SK-N-SH (cell line): Measurements from ENCODE around the gene ATP2A2. TPM values are rescaled to one million over a fixed set of nuclear protein-coding genes. Genes with fewer than 3 reads are reported as not detected.

Experiments used
- CTCF ChIA-PET: fragments of 300-600, 350-600 bp; formaldehyde crosslinking; extraction: SDS; loops from one replicate; lab custom pipeline; 2021; lab: Yijun Ruan, JAX
- POLR2A ChIA-PET: fragments of 350-600 bp; sonication (Branson Sonifier 250); formaldehyde crosslinking; extraction: SDS; loops from one replicate; lab custom pipeline; 2020; ENCODE audit warnings: antibody characterized with exemption, inconsistent platforms; lab: Yijun Ruan, JAX
- DNase-seq: peaks from one replicate; pipeline ENCODE4 v3.0.0; 2012
- H2AFZ ChIP-seq: fragments of 200-600 bp; sonication (generic); 2 replicates; pipeline ENCODE4 v1.8.1; 2016; ENCODE audit warnings: antibody characterized with exemption, mild to moderate bottlenecking, low read depth
- H3F3A ChIP-seq: fragments of 200-600 bp; sonication (generic); replicated peaks from 2 replicates; pipeline ENCODE3; 2016; ENCODE audit warnings: antibody characterized with exemption, mild to moderate bottlenecking; ENCODE audit not compliant: insufficient read depth
- H3K27ac ChIP-seq, 2 experiments: fragments of 200-500 bp in 1 of 2; fragments of 200-600 bp in 1 of 2; sonication (Bioruptor generic) in 1 of 2; sonication (generic), shearing (Covaris generic) in 1 of 2; 2 replicates each; pipeline versions ENCODE4 v1.5.1 to v1.6.1; 2014 to 2016; ENCODE audit warnings: low read depth in 2 of 2, inconsistent platforms in 1 of 2, low read length in 1 of 2, mild to moderate bottlenecking in 1 of 2, mixed read lengths in 1 of 2
- H3K27me3 ChIP-seq: fragments of 200-600 bp; sonication (generic), shearing (Covaris generic); 2 replicates; pipeline ENCODE4 v1.6.1; 2016; ENCODE audit warnings: mixed run types; ENCODE audit not compliant: insufficient read depth
- H3K36me3 ChIP-seq, 2 experiments: fragments of 200-500 bp in 1 of 2; fragments of 200-600 bp in 1 of 2; sonication (Bioruptor generic) in 1 of 2; sonication (generic) in 1 of 2; replicated peaks in 1 of 2; 2 replicates each; pipeline versions ENCODE3 to v1.5.1; 2014 to 2016; ENCODE audit warnings: low read length in 1 of 2, mild to moderate bottlenecking in 1 of 2; ENCODE audit not compliant: insufficient read depth in 2 of 2, control insufficient read depth in 1 of 2
- H3K4me1 ChIP-seq, 2 experiments: fragments of 200-500 bp in 1 of 2; fragments of 200-600 bp in 1 of 2; sonication (Bioruptor generic) in 1 of 2; sonication (generic), shearing (Covaris generic) in 1 of 2; 2 replicates each; pipeline versions ENCODE4 v1.5.1 to v1.6.1; 2014 to 2016; ENCODE audit warnings: low read depth in 1 of 2, low read length in 1 of 2, mixed run types in 1 of 2; ENCODE audit not compliant: insufficient read depth in 2 of 2, control insufficient read depth in 1 of 2
- H3K4me2 ChIP-seq: fragments of 200-600 bp; sonication (generic), shearing (Covaris generic); 2 replicates; pipeline ENCODE4 v1.6.1; 2017; ENCODE audit warnings: mixed run types
- H3K4me3 ChIP-seq, 2 experiments: fragments of 200-500 bp in 1 of 2; fragments of 200-600 bp in 1 of 2; sonication (Bioruptor generic) in 1 of 2; sonication (generic), shearing (Covaris generic) in 1 of 2; 2 replicates each; pipeline versions ENCODE4 v1.5.1 to v1.8.1; 2014 to 2016; ENCODE audit warnings: low read depth in 2 of 2, inconsistent platforms in 1 of 2, low read length in 1 of 2, mild to moderate bottlenecking in 1 of 2, mixed read lengths in 1 of 2, moderate library complexity in 1 of 2
- H3K79me2 ChIP-seq: fragments of 200-600 bp; sonication (generic); 2 replicates; pipeline ENCODE4 v1.8.1; 2017; ENCODE audit warnings: mild to moderate bottlenecking; ENCODE audit not compliant: insufficient read depth
- H3K9ac ChIP-seq: fragments of 200-600 bp; sonication (generic); 2 replicates; pipeline ENCODE4 v1.6.1; 2017; ENCODE audit warnings: mixed run types
- H3K9me2 ChIP-seq: fragments of 200-600 bp; sonication (generic); 2 replicates; pipeline ENCODE4 v1.6.1; 2017; ENCODE audit warnings: mixed run types
- H3K9me3 ChIP-seq: fragments of 200-600 bp; sonication (generic); 2 replicates; pipeline ENCODE4 v1.6.1; 2017; ENCODE audit warnings: mixed run types, mild to moderate bottlenecking, moderate library complexity
- H4K20me1 ChIP-seq: fragments of 200-600 bp; sonication (generic); 2 replicates; pipeline ENCODE4 v1.6.1; 2017; ENCODE audit warnings: mild to moderate bottlenecking, mixed run types; ENCODE audit not compliant: insufficient read depth
- EP300 ChIP-seq, 2 experiments: IDR thresholded peaks; 2 replicates each; pipeline versions ENCODE4 v1.4.0 to v1.6.1; 2012; ENCODE audit warnings: borderline replicate concordance in 1 of 2, low read depth in 1 of 2, low read length in 1 of 2
- EZH2phosphoT487 ChIP-seq: fragments of 200-600 bp; sonication (generic); IDR thresholded peaks from 2 replicates; pipeline ENCODE4 v1.6.1; 2017; ENCODE audit warnings: low read depth, mixed run types, mild to moderate bottlenecking, antibody characterized with exemption, moderate library complexity, borderline replicate concordance
- FOXJ3 ChIP-seq: sonication (generic); formaldehyde crosslinking; IDR thresholded peaks from 2 replicates; pipeline ENCODE4 v1.5.1; 2020; ENCODE audit warnings: mild to moderate bottlenecking, missing genetic modification reagents
- FOXM1 ChIP-seq: IDR thresholded peaks from 2 replicates; pipeline ENCODE4 v1.4.0; 2012; ENCODE audit warnings: low read depth, mild to moderate bottlenecking
- GABPA ChIP-seq: IDR thresholded peaks from 2 replicates; pipeline ENCODE4 v1.4.0; 2012; ENCODE audit warnings: low read depth, mild to moderate bottlenecking
- GATA2 ChIP-seq: sonication (generic); formaldehyde crosslinking; IDR thresholded peaks from 2 replicates; pipeline ENCODE4 v1.5.0; 2020; ENCODE audit warnings: mild to moderate bottlenecking, missing genetic modification reagents
- MXI1 ChIP-seq: IDR thresholded peaks from 2 replicates; pipeline ENCODE4 v1.6.1; 2012; ENCODE audit warnings: mild to moderate bottlenecking, low read depth, low read length, improper control_type of control experiment
- NFIC ChIP-seq: IDR thresholded peaks from 2 replicates; pipeline ENCODE4 v1.4.0; 2012; ENCODE audit warnings: borderline replicate concordance
- NRF1 ChIP-seq: IDR thresholded peaks from 2 replicates; pipeline ENCODE4 v1.6.1; 2012; ENCODE audit warnings: low read depth, mild to moderate bottlenecking, low read length
- POLR2AphosphoS5 ChIP-seq: IDR thresholded peaks from 2 replicates; pipeline ENCODE4 v1.6.1; 2012; ENCODE audit warnings: low read depth, low read length
- RAD21 ChIP-seq: IDR thresholded peaks from 2 replicates; pipeline ENCODE4 v1.6.1; 2012; ENCODE audit warnings: mild to moderate bottlenecking, low read length
- RCOR1 ChIP-seq: fragments of 150-350 bp; IDR thresholded peaks from 2 replicates; pipeline ENCODE4 v1.6.1; 2017; ENCODE audit warnings: antibody characterized with exemption, low read length
- RFX5 ChIP-seq: IDR thresholded peaks from 2 replicates; pipeline ENCODE4 v1.6.1; 2012; ENCODE audit warnings: mild to moderate bottlenecking, improper control_type of control experiment, low read length
- RXRA ChIP-seq: IDR thresholded peaks from 2 replicates; pipeline ENCODE4 v1.4.0; 2012; ENCODE audit warnings: low read depth, mild to moderate bottlenecking, borderline replicate concordance
- SIN3A ChIP-seq: IDR thresholded peaks from 2 replicates; pipeline ENCODE4 v1.6.1; 2012; ENCODE audit warnings: low read depth, mild to moderate bottlenecking, low read length, moderate library complexity, borderline replicate concordance
- TAF1 ChIP-seq: IDR thresholded peaks from 2 replicates; pipeline ENCODE4 v1.6.1; 2012; ENCODE audit warnings: low read depth, mild to moderate bottlenecking, low read length, moderate library complexity, borderline replicate concordance
- TCF12 ChIP-seq: IDR thresholded peaks from 2 replicates; pipeline ENCODE4 v1.4.0; 2012
- TEAD4 ChIP-seq: IDR thresholded peaks from 2 replicates; pipeline ENCODE4 v1.4.0; 2012; ENCODE audit warnings: mild to moderate bottlenecking, borderline replicate concordance; ENCODE audit not compliant: insufficient read depth
- WGBS: methylation state at CpG from one replicate; pipeline ENCODE4 v1.1.6; 2017; ENCODE audit warnings: low lambda C conversion rate; 5-methylcytosine and 5-hydroxymethylcytosine counted together
- polyA plus RNA-seq, 3 experiments: library from polyadenylated mRNA; depleted of rRNA; stranded (reverse); fragments of >200 nt; gene quantifications; 2 replicates each; pipeline ENCODE4 v1.2.3, GENCODE V29; 2012
- TF ChIP-seq, protein P1 (sequence below): fragments of 200-600 bp; sonication (generic); IDR thresholded peaks from 2 replicates; pipeline ENCODE4 v1.6.1; 2017; ENCODE audit warnings: antibody characterized with exemption, mild to moderate bottlenecking, moderate library complexity
- TF ChIP-seq, protein P2 (sequence below): IDR thresholded peaks from 2 replicates; pipeline ENCODE4; 2012
- TF ChIP-seq, protein P3 (sequence below): IDR thresholded peaks from 2 replicates; pipeline ENCODE4 v1.4.0; 2012; ENCODE audit warnings: low read depth
- TF ChIP-seq, protein P4 (sequence below): IDR thresholded peaks from 2 replicates; pipeline ENCODE4 v1.4.0; 2012; ENCODE audit warnings: low read depth, borderline replicate concordance
- TF ChIP-seq, protein P5 (sequence below): fragments of 150-350 bp; IDR thresholded peaks from 2 replicates; pipeline ENCODE4 v1.6.1; 2016; ENCODE audit warnings: mild to moderate bottlenecking, low read depth, low read length
- TF ChIP-seq, protein P6 (sequence below): IDR thresholded peaks from 2 replicates; pipeline ENCODE4 v1.6.1; 2012; ENCODE audit warnings: mild to moderate bottlenecking, low read depth, low read length, moderate library complexity

Gene ATP2A2
- polyA plus RNA-seq, 1 of the 3 experiments (the other 2 are of a cell fraction): 120 TPM

DNA sequence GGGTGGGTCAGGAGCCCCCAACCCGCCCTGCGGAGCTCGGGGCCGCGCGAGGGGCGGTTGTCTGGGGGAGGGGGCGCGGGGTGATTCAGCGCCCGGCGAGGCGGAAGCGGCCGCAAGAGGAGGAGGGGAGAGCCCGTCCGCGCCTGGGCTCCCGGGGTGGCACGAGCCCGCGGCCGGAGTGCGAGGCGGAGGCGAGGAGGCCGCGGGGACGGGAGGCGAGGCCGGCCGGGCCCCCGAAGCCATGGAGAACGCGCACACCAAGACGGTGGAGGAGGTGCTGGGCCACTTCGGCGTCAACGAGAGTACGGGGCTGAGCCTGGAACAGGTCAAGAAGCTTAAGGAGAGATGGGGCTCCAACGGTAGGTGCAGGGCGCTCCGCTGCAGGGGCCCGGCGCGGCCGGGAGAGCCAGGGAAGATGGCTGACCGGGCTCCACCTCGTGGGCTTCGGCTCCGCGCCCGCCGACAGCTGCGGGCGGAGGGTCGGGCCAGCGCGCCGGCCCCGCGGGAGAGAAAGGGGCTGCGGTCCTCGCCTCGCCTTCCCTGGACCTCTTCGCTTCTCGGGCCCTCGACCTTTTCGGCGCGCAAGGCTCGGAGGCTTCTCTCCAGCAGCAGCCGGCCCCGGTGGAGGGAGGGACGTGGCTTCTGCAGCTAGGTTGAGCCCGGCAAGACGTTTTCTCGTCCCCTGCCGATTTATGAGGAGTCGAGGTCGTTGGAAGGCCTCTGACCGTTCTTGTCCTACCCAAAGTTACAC is 677 bp downstream of the ATP2A2 start:
- Histone ChIP-seq H3K79me2 (peaks cover 51% of the 10 kb centered on the region), H3K9me2 (no peaks in the 10 kb centered on the region), H3K27ac (peak overlapping the region; percentile 91 to 96), H3F3A (no peaks in the 10 kb centered on the region), H3K9ac (peak overlapping the region; percentile 95), H3K4me3 (peak overlapping the region; percentile 81 to 92), H4K20me1 (peaks cover 51% of the 10 kb centered on the region), H3K9me3 (no peaks in the 10 kb centered on the region), H3K4me1 (peaks cover 30 to 31% of the 10 kb centered on the region in 2 experiments), H3K27me3 (no peaks in the 10 kb centered on the region), H3K4me2 (peak overlapping the region; percentile 87), H2AFZ (no peak overlapping the region), H3K36me3 (peaks cover 38 to 44% of the 10 kb centered on the region in 2 experiments)
- POLR2A ChIA-PET: interaction anchor here (0.7 to 1.6 kb wide), 3 partner anchors 12 to 149 kb away, joined by 3 read pairs; no protein-coding TSS in a partner anchor
- WGBS: 1% methylated on average over 16 of the region's 82 CpGs
- CTCF ChIA-PET: interaction anchor here (1.1 to 2.1 kb wide), 3 partner anchors 11 to 202 kb away, joined by 3 to 12 read pairs (median 6); no protein-coding TSS in a partner anchor
- DNase-seq: peak; percentile 92
- TF ChIP-seq RFX5 (no peak), FOXM1 (no peak), POLR2AphosphoS5 (no peak; the same call in 1 of the 2 replicates), SIN3A (0 out of 2 replicates have a peak, but pooled peaks have one; percentile 14), RCOR1 (no peak), TEAD4 (no peak), TCF12 (no peak), GABPA (no peak), MXI1 (peak; percentile 44), GATA2 (CRISPR knock-in tag) (no peak), NFIC (no peak), RAD21 (no peak), NRF1 (no peak), TAF1 (no peak; the same call in none of the 2 replicates), RXRA (no peak), FOXJ3 (CRISPR knock-in tag) (no peak), EP300 (IDR thresholded peaks at IDR 0.05; ENCODE audit: borderline replicate concordance in 1 of 2, low read depth in 1 of 2, low read length in 1 of 2) (no peak), EZH2phosphoT487 (no peak)
- TF ChIP-seq, protein P1, sequence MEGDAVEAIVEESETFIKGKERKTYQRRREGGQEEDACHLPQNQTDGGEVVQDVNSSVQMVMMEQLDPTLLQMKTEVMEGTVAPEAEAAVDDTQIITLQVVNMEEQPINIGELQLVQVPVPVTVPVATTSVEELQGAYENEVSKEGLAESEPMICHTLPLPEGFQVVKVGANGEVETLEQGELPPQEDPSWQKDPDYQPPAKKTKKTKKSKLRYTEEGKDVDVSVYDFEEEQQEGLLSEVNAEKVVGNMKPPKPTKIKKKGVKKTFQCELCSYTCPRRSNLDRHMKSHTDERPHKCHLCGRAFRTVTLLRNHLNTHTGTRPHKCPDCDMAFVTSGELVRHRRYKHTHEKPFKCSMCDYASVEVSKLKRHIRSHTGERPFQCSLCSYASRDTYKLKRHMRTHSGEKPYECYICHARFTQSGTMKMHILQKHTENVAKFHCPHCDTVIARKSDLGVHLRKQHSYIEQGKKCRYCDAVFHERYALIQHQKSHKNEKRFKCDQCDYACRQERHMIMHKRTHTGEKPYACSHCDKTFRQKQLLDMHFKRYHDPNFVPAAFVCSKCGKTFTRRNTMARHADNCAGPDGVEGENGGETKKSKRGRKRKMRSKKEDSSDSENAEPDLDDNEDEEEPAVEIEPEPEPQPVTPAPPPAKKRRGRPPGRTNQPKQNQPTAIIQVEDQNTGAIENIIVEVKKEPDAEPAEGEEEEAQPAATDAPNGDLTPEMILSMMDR: peak; percentile 8; the same call in 1 of the 2 replicates
- TF ChIP-seq, protein P2, sequence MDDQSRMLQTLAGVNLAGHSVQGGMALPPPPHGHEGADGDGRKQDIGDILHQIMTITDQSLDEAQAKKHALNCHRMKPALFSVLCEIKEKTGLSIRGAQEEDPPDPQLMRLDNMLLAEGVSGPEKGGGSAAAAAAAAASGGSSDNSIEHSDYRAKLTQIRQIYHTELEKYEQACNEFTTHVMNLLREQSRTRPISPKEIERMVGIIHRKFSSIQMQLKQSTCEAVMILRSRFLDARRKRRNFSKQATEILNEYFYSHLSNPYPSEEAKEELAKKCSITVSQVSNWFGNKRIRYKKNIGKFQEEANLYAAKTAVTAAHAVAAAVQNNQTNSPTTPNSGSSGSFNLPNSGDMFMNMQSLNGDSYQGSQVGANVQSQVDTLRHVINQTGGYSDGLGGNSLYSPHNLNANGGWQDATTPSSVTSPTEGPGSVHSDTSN: no peak
- TF ChIP-seq, protein P3, sequence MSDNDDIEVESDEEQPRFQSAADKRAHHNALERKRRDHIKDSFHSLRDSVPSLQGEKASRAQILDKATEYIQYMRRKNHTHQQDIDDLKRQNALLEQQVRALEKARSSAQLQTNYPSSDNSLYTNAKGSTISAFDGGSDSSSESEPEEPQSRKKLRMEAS: peak; percentile 81
- TF ChIP-seq, protein P4, sequence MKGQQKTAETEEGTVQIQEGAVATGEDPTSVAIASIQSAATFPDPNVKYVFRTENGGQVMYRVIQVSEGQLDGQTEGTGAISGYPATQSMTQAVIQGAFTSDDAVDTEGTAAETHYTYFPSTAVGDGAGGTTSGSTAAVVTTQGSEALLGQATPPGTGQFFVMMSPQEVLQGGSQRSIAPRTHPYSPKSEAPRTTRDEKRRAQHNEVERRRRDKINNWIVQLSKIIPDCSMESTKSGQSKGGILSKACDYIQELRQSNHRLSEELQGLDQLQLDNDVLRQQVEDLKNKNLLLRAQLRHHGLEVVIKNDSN: no peak
- TF ChIP-seq, protein P5, sequence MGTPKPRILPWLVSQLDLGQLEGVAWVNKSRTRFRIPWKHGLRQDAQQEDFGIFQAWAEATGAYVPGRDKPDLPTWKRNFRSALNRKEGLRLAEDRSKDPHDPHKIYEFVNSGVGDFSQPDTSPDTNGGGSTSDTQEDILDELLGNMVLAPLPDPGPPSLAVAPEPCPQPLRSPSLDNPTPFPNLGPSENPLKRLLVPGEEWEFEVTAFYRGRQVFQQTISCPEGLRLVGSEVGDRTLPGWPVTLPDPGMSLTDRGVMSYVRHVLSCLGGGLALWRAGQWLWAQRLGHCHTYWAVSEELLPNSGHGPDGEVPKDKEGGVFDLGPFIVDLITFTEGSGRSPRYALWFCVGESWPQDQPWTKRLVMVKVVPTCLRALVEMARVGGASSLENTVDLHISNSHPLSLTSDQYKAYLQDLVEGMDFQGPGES: no peak
- TF ChIP-seq, protein P6, sequence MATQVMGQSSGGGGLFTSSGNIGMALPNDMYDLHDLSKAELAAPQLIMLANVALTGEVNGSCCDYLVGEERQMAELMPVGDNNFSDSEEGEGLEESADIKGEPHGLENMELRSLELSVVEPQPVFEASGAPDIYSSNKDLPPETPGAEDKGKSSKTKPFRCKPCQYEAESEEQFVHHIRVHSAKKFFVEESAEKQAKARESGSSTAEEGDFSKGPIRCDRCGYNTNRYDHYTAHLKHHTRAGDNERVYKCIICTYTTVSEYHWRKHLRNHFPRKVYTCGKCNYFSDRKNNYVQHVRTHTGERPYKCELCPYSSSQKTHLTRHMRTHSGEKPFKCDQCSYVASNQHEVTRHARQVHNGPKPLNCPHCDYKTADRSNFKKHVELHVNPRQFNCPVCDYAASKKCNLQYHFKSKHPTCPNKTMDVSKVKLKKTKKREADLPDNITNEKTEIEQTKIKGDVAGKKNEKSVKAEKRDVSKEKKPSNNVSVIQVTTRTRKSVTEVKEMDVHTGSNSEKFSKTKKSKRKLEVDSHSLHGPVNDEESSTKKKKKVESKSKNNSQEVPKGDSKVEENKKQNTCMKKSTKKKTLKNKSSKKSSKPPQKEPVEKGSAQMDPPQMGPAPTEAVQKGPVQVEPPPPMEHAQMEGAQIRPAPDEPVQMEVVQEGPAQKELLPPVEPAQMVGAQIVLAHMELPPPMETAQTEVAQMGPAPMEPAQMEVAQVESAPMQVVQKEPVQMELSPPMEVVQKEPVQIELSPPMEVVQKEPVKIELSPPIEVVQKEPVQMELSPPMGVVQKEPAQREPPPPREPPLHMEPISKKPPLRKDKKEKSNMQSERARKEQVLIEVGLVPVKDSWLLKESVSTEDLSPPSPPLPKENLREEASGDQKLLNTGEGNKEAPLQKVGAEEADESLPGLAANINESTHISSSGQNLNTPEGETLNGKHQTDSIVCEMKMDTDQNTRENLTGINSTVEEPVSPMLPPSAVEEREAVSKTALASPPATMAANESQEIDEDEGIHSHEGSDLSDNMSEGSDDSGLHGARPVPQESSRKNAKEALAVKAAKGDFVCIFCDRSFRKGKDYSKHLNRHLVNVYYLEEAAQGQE: no peak
